H1 (cell line): ENCODE results near the gene TET2. TPM values are rescaled to one million over a fixed set of nuclear protein-coding genes. Genes with fewer than 3 reads are reported as not detected.

Source experiments
- CTCF ChIA-PET: fragments of 300-600 bp; sonication (Branson Sonifier 250); formaldehyde crosslinking; loops from one replicate; lab custom pipeline; 2021; ENCODE audit not compliant: partially characterized antibody; lab: Charles Lee
- POLR2A ChIA-PET: fragments of 300-600 bp; sonication (Branson Sonifier 250); formaldehyde crosslinking; loops from one replicate; lab custom pipeline; 2021; ENCODE audit warnings: inconsistent platforms; ENCODE audit not compliant: partially characterized antibody; lab: Charles Lee
- DNase-seq, 2 experiments: peaks; one replicate each; pipeline versions ENCODE4 v3.0.0 to v3.0.0-alpha.2; 2010 to 2022; ENCODE audit warnings: low spot score in 2 of 2, low read depth in 1 of 2, mixed read lengths in 1 of 2
- FAIRE-seq: peaks from 2 replicates; lab custom pipeline; 2011; peaks lifted over from hg19 to GRCh38; lab: Jason Lieb, UNC
- H2AFZ ChIP-seq: 2 replicates; pipeline ENCODE4 v1.8.1; 2012; ENCODE audit warnings: low read length, inconsistent platforms
- H2AK5ac ChIP-seq: 2 replicates; pipeline ENCODE4 v1.6.1; 2013; ENCODE audit warnings: low read depth, low read length
- H2BK120ac ChIP-seq: replicated peaks from 2 replicates; pipeline ENCODE3; 2013; ENCODE audit warnings: low read depth, low read length, inconsistent platforms
- H2BK12ac ChIP-seq: 2 replicates; pipeline ENCODE4 v1.6.1; 2013; ENCODE audit warnings: low read depth, low read length
- H2BK15ac ChIP-seq: 2 replicates; pipeline ENCODE4 v1.6.1; 2013; ENCODE audit warnings: low read length
- H2BK20ac ChIP-seq: 2 replicates; pipeline ENCODE4 v1.6.1; 2013; ENCODE audit warnings: low read length
- H2BK5ac ChIP-seq: 2 replicates; pipeline ENCODE4 v1.6.1; 2013; ENCODE audit warnings: low read depth, low read length
- H3K14ac ChIP-seq: 2 replicates; pipeline ENCODE4 v1.6.1; 2013; ENCODE audit warnings: inconsistent platforms; ENCODE audit not compliant: insufficient read length
- H3K18ac ChIP-seq: 2 replicates; pipeline ENCODE4 v1.6.1; 2013; ENCODE audit warnings: low read length; ENCODE audit errors: extremely low read depth
- H3K23ac ChIP-seq: 2 replicates; pipeline ENCODE4 v1.6.1; 2013; ENCODE audit warnings: inconsistent platforms; ENCODE audit not compliant: insufficient read length
- H3K23me2 ChIP-seq: 2 replicates; pipeline ENCODE4 v1.6.1; 2013; ENCODE audit warnings: low read depth, low read length
- H3K27ac ChIP-seq: 2 replicates; pipeline ENCODE4 v1.6.1; 2011; ENCODE audit warnings: low read depth, low read length, inconsistent platforms
- H3K27me3 ChIP-seq, 4 experiments: replicated peaks in 1 of 4; 1 replicate in 1 of 4; 2 replicates in 3 of 4; pipeline versions ENCODE4 v1.6.1 to v1.8.1; 2011 to 2013; ENCODE audit warnings: low read length in 3 of 4, mild to moderate bottlenecking in 3 of 4, inconsistent platforms in 2 of 4, mixed read lengths in 2 of 4, moderate library complexity in 1 of 4; ENCODE audit not compliant: control insufficient read depth in 3 of 4, insufficient read depth in 3 of 4; ENCODE audit errors: extremely low read depth in 1 of 4
- H3K36me3 ChIP-seq, 4 experiments: 2 replicates each; pipeline versions ENCODE4 v1.6.1 to v1.8.1; 2011 to 2013; ENCODE audit warnings: mild to moderate bottlenecking in 4 of 4, low read length in 3 of 4, moderate library complexity in 2 of 4, control low read depth in 1 of 4, inconsistent platforms in 1 of 4; ENCODE audit not compliant: insufficient read depth in 4 of 4, control insufficient read depth in 2 of 4
- H3K4ac ChIP-seq: replicated peaks from 2 replicates; pipeline ENCODE3; 2013; ENCODE audit warnings: low read length, low read depth, mixed read lengths, inconsistent platforms; ENCODE audit not compliant: insufficient read length
- H3K4me1 ChIP-seq, 4 experiments: replicated peaks in 1 of 4; 1 replicate in 1 of 4; 2 replicates in 3 of 4; pipeline versions ENCODE4 v1.6.1 to v1.8.1; 2011 to 2013; ENCODE audit warnings: low read length in 3 of 4, inconsistent platforms in 2 of 4, mixed read lengths in 1 of 4; ENCODE audit not compliant: insufficient read depth in 4 of 4, control insufficient read depth in 3 of 4
- H3K4me2 ChIP-seq, 2 experiments: 2 replicates each; pipeline versions ENCODE4 v1.6.1 to v1.8.1; 2011 to 2013; ENCODE audit warnings: low read depth in 2 of 2, low read length in 2 of 2, control low read depth in 1 of 2, inconsistent platforms in 1 of 2, mild to moderate bottlenecking in 1 of 2; ENCODE audit not compliant: insufficient read depth in 1 of 2
- H3K4me3 ChIP-seq, 4 experiments: fragments of 200-600, 300-600 bp in 1 of 4; sonication (generic), shearing (Covaris generic), sonication (Bioruptor Twin) in 1 of 4; 2 replicates each; pipeline versions ENCODE4 v1.5.1 to v1.8.1; 2011 to 2016; ENCODE audit warnings: low read length in 4 of 4, low read depth in 3 of 4, control low read depth in 2 of 4, inconsistent platforms in 2 of 4, mild to moderate bottlenecking in 2 of 4, mixed read lengths in 1 of 4, moderate library complexity in 1 of 4; ENCODE audit not compliant: insufficient read depth in 2 of 4; ENCODE audit errors: extremely low read depth in 1 of 4
- H3K56ac ChIP-seq: replicated peaks from 2 replicates; pipeline ENCODE3; 2013; ENCODE audit warnings: low read depth, mild to moderate bottlenecking, mixed read lengths, low read length, inconsistent platforms; ENCODE audit not compliant: insufficient read length
- H3K79me1 ChIP-seq: 2 replicates; pipeline ENCODE4 v1.6.1; 2013; ENCODE audit warnings: low read depth, low read length, control low read depth
- H3K79me2 ChIP-seq, 2 experiments: 2 replicates each; pipeline versions ENCODE4 v1.6.1 to v1.8.1; 2012 to 2013; ENCODE audit warnings: low read length in 2 of 2, mild to moderate bottlenecking in 2 of 2, inconsistent platforms in 1 of 2; ENCODE audit not compliant: insufficient read depth in 2 of 2, control insufficient read depth in 1 of 2
- H3K9ac ChIP-seq, 4 experiments: replicated peaks in 1 of 4; 1 replicate in 1 of 4; 2 replicates in 3 of 4; pipeline versions ENCODE4 v1.6.1 to v1.8.1; 2011 to 2013; ENCODE audit warnings: low read depth in 3 of 4, low read length in 3 of 4, control low read depth in 2 of 4, mild to moderate bottlenecking in 2 of 4, moderate library complexity in 2 of 4, inconsistent platforms in 1 of 4; ENCODE audit errors: extremely low read depth in 1 of 4
- H3K9me3 ChIP-seq, 2 experiments: 2 replicates each; pipeline versions ENCODE4 v1.6.1 to v1.8.1; 2012 to 2013; ENCODE audit warnings: mild to moderate bottlenecking in 2 of 2, moderate library complexity in 2 of 2, control low read depth in 1 of 2, inconsistent platforms in 1 of 2, low read depth in 1 of 2, low read length in 1 of 2, mixed read lengths in 1 of 2; ENCODE audit not compliant: insufficient read depth in 2 of 2
- H4K20me1 ChIP-seq, 2 experiments: replicated peaks in 1 of 2; 2 replicates each; pipeline versions ENCODE3 to v1.8.1; 2011 to 2013; ENCODE audit warnings: inconsistent platforms in 2 of 2, low read length in 2 of 2, mild to moderate bottlenecking in 1 of 2; ENCODE audit not compliant: insufficient read depth in 2 of 2, control insufficient read depth in 1 of 2
- H4K5ac ChIP-seq: 2 replicates; pipeline ENCODE4 v1.6.1; 2013; ENCODE audit warnings: low read length, low read depth, mixed read lengths, inconsistent platforms; ENCODE audit not compliant: insufficient read length
- H4K8ac ChIP-seq: 2 replicates; pipeline ENCODE4 v1.8.0; 2013; ENCODE audit warnings: mild to moderate bottlenecking, moderate library complexity, low read length, inconsistent platforms; ENCODE audit not compliant: insufficient read depth; ENCODE audit errors: extremely low read depth
- H4K91ac ChIP-seq: replicated peaks from 2 replicates; pipeline ENCODE3; 2013; ENCODE audit warnings: low read length, mixed read lengths, inconsistent platforms; ENCODE audit not compliant: insufficient read length
- POLR2AphosphoS5 ChIP-seq: IDR thresholded peaks from 2 replicates; pipeline ENCODE4 v1.6.1; 2011; ENCODE audit warnings: low read depth, low read length
- TBP ChIP-seq: IDR thresholded peaks from 2 replicates; pipeline ENCODE4 v1.6.1; 2011; ENCODE audit warnings: low read depth, low read length, improper control_type of control experiment
- WGBS, 2 experiments: shearing (Covaris generic) in 1 of 2; methylation state at CpG; one replicate each; pipeline versions ENCODE4 v1.1.6 to v1.1.7; 2013 to 2015; ENCODE audit warnings: low lambda C conversion rate in 2 of 2, mixed read lengths in 2 of 2, inconsistent platforms in 1 of 2, low coverage in 1 of 2, missing lambda C conversion rate in 1 of 2; ENCODE audit not compliant: insufficient replicate concordance in 2 of 2, insufficient coverage in 1 of 2, insufficient read length in 1 of 2; ENCODE audit errors: extremely low coverage in 1 of 2, missing lambda C conversion rate in 1 of 2; 5-methylcytosine and 5-hydroxymethylcytosine counted together
- polyA plus RNA-seq, 7 experiments: library from polyadenylated mRNA; depleted of rRNA in 3 of 7; stranded (reverse) in 5 of 7; unstranded in 2 of 7; fragments of >200 nt in 5 of 7; fragments of 200-250 nt in 2 of 7; gene quantifications; 1 replicate in 5 of 7; 2 replicates in 1 of 7; 4 replicates in 1 of 7; pipeline versions ENCODE4 v1.2.1 to v1.2.3, GENCODE V29; 2011 to 2013; ENCODE audit warnings: missing spikeins in 2 of 7, mixed read lengths in 2 of 7
- total RNA-seq: library from RNA; stranded (reverse); fragmentation: NEBNext Ultra II Directional; extraction: Animal tissue kit (Norgen Biotek cat#: 25700); gene quantifications from 2 replicates; pipeline ENCODE4 v1.2.1, GENCODE V29; 2021

TET2 gene
- total and polyA plus RNA-seq, 2 of the 8 experiments (the other 6 are each of a cell fraction or from before 2014, with no cell fraction given), result 1.0 to 2.6 TPM

GRCh38 chr4:105207386-105207785 is 60.7 kb downstream of the TET2 start:
- Histone ChIP-seq H2BK15ac (no peak overlapping the region), H2BK12ac (no peak overlapping the region), H3K36me3 (no peaks in the 10 kb centered on the region), H3K79me2 (no peaks in the 10 kb centered on the region), H2AK5ac (no peak overlapping the region), H2BK20ac (no peak overlapping the region), H3K79me1 (no peaks in the 10 kb centered on the region), H3K9ac (no peak overlapping the region), H4K5ac (no peak overlapping the region), H3K9me3 (0 out of 4 replicates have a peak, but pooled peaks cover 0 to 3% of the 10 kb centered on the region in 2 experiments), H3K56ac (no peak overlapping the region), H3K14ac (no peak overlapping the region), H3K4me2 (no peak overlapping the region), H4K20me1 (no peaks in the 10 kb centered on the region), H2BK5ac (no peak overlapping the region), H4K8ac (no peak overlapping the region), H3K27me3 (no peaks in the 10 kb centered on the region), H3K23ac (no peak overlapping the region), H3K23me2 (no peaks in the 10 kb centered on the region), H2BK120ac (no peak overlapping the region), H3K4ac (no peak overlapping the region), H2AFZ (no peak overlapping the region), H3K4me1 (peaks cover 0 to 7% (median 0%) of the 10 kb centered on the region in 4 experiments; a peak in 1 of 7 replicates), H4K91ac (no peak overlapping the region), H3K27ac (no peak overlapping the region), H3K18ac (no peak overlapping the region), H3K4me3 (no peak overlapping the region)
- WGBS, 2 experiments, result 93% methylated on average over 2 of the region's 2 CpGs; no CpG with 5 or more reads in 1 of the 2 experiments
- TF ChIP-seq POLR2AphosphoS5 (no peak), TBP (no peak)
- no peak for DNase-seq
- no peak for FAIRE-seq
- ChIA-PET POLR2A (no interaction called here), CTCF (interaction anchor here (1.3 kb wide), 1 partner anchor 301 kb away, joined by 3 read pairs; no protein-coding TSS in a partner anchor)
